Measurements from ENCODE around the gene RNASEL.
"Not testable (repeated sequence)": the region's sequence is repeated elsewhere in the genome, so short reads cannot be mapped to it uniquely, and the experiment has no call there.

RNASEL gene

GRCh38 chr1:182560392-182560984 lies 28.6 kb downstream of the RNASEL start:
- no peak for DNase-seq

GRCh38 chr1:182556279-182556678 lies 32.8 kb downstream of the RNASEL start:
- DNase-seq, result no peak

- DNase-seq, result no peak
Observed at GRCh38 chr1:182555493-182555892, 33.6 kb downstream of the RNASEL start.

- DNase-seq, result no peak
Observed at GRCh38 chr1:182552527-182552926, 36.5 kb downstream of the RNASEL start.

- DNase-seq, result no peak
Observed at GRCh38 chr1:182549811-182550210, 39.2 kb downstream of the RNASEL start.

GRCh38 chr1:182549346-182549745 lies 39.7 kb downstream of the RNASEL start:
- DNase-seq, result no peak

GRCh38 chr1:182533896-182534295 lies 55.2 kb downstream of the RNASEL start:
- DNase-seq, result no peak

- DNase-seq, result not testable (repeated sequence)
Observed at GRCh38 chr1:182528206-182528605, 60.9 kb downstream of the RNASEL start.

- no peak for DNase-seq
Observed at GRCh38 chr1:182527680-182528079, 61.4 kb downstream of the RNASEL start.

GRCh38 chr1:182525342-182525741 lies 63.7 kb downstream of the RNASEL start:
- DNase-seq, result no peak

All from NCI-H446 (cell line).